ENCODE measurements around the gene TCEA2. TPM values are rescaled to one million over a fixed set of nuclear protein-coding genes. Genes with fewer than 3 reads are reported as not detected.
"Not testable (repeated sequence)": the region's sequence is repeated elsewhere in the genome, so short reads cannot be mapped to it uniquely, and the experiment has no call there.

Gene TCEA2
- total RNA-seq, 1 donor from 2014 or later = 36.7 TPM

- not testable (repeated sequence) for DNase-seq (ENCODE audit: low spot score in 2 of 2); FAIRE-seq
Observed at GRCh38 chr20:64117432-64117777, 54.4 kb downstream of the TCEA2 start.

DNA sequence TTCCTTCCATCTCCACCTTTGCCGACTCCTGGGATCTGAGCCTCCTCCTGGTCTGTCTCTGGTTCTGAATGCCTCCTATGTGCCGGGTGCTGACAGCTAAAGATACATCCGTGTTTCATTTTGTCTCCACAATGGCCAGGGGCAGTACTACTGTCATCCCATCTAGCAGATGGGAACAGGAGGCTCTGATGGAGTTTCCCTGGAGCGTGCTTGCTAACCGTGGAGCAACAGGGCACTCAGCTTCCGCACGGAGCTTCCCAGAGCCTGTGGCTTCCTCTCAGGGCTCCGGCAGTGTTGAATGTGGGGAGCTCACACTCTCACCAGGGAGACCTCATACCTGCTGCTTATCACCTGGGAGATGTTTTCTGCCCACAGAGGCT is 56.3 kb downstream of the TCEA2 start:
- FAIRE-seq (no peak), DNase-seq (ENCODE audit: low spot score in 2 of 2) (no peak)

DNA sequence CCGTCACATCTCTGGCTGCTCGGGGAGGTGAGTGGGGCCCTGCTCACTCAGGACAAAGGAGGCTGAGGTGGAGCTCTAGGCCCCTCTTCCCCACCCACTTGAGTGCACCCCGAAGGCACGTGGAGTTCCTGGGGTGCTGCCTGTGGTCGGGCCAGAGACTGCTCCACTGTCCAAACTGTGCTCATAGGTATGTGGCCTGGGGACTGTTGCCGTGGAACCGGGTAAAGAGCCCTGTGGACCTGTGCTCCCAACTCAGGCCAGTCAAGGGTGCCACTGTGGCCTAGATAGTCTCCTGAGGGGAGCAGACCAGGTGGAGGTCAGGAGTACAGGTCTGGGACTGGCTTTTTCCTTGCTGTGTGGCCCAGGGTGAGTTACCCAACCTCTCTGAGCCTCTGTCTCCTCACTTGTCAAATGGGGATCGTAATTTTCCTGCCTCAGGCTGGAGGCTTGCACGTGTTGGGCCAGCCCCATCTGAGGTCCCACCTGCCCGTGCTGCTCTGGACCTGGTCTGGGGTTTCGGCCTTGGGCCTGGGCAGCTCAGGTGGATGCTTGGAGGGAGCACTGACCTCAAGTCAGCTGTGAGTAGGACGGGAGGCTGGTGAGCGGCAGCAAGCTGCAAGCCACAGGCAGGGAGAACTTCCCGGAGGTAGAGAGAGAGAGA is 56.8 kb downstream of the TCEA2 start:
- no peak for DNase-seq (ENCODE audit: low spot score in 2 of 2)
- FAIRE-seq = no peak

DNA sequence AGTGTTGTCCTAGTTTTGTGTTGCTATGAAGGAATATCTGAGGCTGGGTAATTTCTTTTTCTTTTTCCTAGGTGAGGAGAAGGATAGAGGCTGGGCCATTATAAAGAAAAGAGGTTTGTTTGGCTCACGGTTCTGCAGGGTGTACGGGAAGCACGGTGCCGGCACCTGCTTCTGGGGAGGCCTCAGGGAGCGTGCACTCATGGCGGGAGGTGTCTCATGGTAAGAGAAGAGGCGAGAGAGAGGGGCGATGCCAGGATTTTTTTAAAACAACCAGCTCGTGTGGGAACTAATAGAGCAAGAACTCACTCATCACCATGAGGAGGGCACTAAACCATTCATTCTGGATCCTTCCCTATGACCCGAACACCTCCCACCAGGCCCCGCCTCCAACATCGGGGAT is 58.6 kb downstream of the TCEA2 start:
- DNase-seq (ENCODE audit: low spot score in 2 of 2) (no peak), FAIRE-seq (no peak)

Small RNA genes within 50 kb of the gene (small RNA-seq; reads per million reads assigned to genes)
- not detected for gene AL355803.1
- gene MIR6813 = not detected

Other genes starting within 250 kb of the TCEA2 start
- gene ZBTB46, start 231.9 kb upstream of the TCEA2 start, total RNA-seq = 22.4 TPM
- not detected for gene ABHD16B, start 201.7 kb upstream of the TCEA2 start, total RNA-seq
- 22.4 TPM for gene TPD52L2, start 197.9 kb upstream of the TCEA2 start, total RNA-seq
- gene DNAJC5, start 168.1 kb upstream of the TCEA2 start, total RNA-seq = 102 TPM
- 14.3 TPM for gene UCKL1, start 106.8 kb upstream of the TCEA2 start, total RNA-seq
- 15.9 TPM for gene ZNF512B, start 93.3 kb upstream of the TCEA2 start, total RNA-seq
- 5.7 TPM for gene SAMD10, start 83.6 kb upstream of the TCEA2 start, total RNA-seq
- 81.9 TPM for gene PRPF6, start 82.1 kb upstream of the TCEA2 start, total RNA-seq
- 1.2 TPM for gene C20orf204, start 27.0 kb upstream of the TCEA2 start, total RNA-seq
- 0.41 TPM for gene SOX18, start 13.6 kb upstream of the TCEA2 start, total RNA-seq
- 7.7 TPM for gene RGS19, start 16.3 kb downstream of the TCEA2 start, total RNA-seq
- gene OPRL1, start 16.9 kb downstream of the TCEA2 start, total RNA-seq = 13.5 TPM
- 2.9 TPM for gene LKAAEAR1, start 21.2 kb downstream of the TCEA2 start, total RNA-seq
- 0.41 TPM for gene NPBWR2, start 44.4 kb downstream of the TCEA2 start, total RNA-seq
- gene MYT1, start 101.3 kb downstream of the TCEA2 start, total RNA-seq = 6.9 TPM
- gene PCMTD2, start 192.6 kb downstream of the TCEA2 start, total RNA-seq = 118 TPM

All from frontal cortex (tissue), 4 donors.